ENCODE results near the gene WDFY4. TPM values are rescaled to one million over a fixed set of nuclear protein-coding genes. Genes with fewer than 3 reads are reported as not detected.

The WDFY4 gene
- polyA plus RNA-seq, 1 donor (not counting 4 experiments of a cell fraction or from before 2014, with no cell fraction given): 0.04 TPM

DNA sequence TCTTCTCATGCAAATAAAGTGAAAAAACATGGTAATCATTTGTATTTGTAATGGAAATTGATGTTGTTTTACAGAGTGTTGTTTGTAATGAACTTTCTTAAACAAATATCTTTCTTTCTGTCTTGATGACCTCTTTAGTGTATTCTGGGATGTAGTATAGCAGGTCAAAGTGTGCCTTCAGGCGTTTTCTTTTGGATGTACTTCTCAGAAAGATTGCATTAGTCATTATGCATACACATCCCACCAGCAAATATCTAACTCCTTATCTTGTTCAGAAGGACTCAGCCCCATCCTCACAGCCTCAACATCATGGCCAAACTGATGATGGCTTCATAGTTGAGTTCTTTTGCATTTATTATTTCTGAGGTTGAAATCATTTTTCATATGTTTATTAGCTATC lies 130.3 kb downstream of the WDFY4 start:
- Histone ChIP-seq H3K9ac (ENCODE audit: control insufficient read depth, extremely low read depth, insufficient read depth, low read length) (no peak overlapping the region), H3K4me2 (ENCODE audit: control insufficient read depth, extremely low read depth, insufficient read depth, low read depth, low read length) (no peak overlapping the region), H3K36me3 (ENCODE audit: control insufficient read depth in 2 of 2, extremely low read depth in 1 of 2, insufficient read depth in 2 of 2, low read length in 2 of 2) (no peaks in the 10 kb centered on the region), H2AFZ (ENCODE audit: control insufficient read depth, low read length) (no peak overlapping the region), H3K27ac (ENCODE audit: control insufficient read depth, insufficient read depth, low read length) (no peak overlapping the region), H3K9me3 (ENCODE audit: control insufficient read depth, low read depth, low read length) (no peaks in the 10 kb centered on the region), H3K9me1 (ENCODE audit: control insufficient read depth, extremely low read depth, insufficient read depth, low read length) (no peaks in the 10 kb centered on the region), H3K4me3 (ENCODE audit: control insufficient read depth in 2 of 3, extremely low read depth in 1 of 3, insufficient read depth in 2 of 3, low read depth in 1 of 3, low read length in 3 of 3) (no peak overlapping the region), H3K27me3 (ENCODE audit: control insufficient read depth, extremely low read depth, insufficient read depth, low read length) (no peaks in the 10 kb centered on the region), H4K20me1 (ENCODE audit: control insufficient read depth, extremely low read depth, insufficient read depth, low read length) (no peaks in the 10 kb centered on the region), H3K79me2 (ENCODE audit: control insufficient read depth, insufficient read depth, low read length) (no peaks in the 10 kb centered on the region), H3K4me1 (ENCODE audit: control insufficient read depth, extremely low read depth, insufficient read depth, low read length) (peaks cover 13% of the 10 kb centered on the region)
- DNase-seq (ENCODE audit: low read depth, low spot score) (no peak), FAIRE-seq (no peak)
- dilution Hi-C loops (cut with MboI; ENCODE audit: extremely low pct_ligation_motif_present, low sequenced_read_pairs): no loop called here
- no peak for TF ChIP-seq EZH2 (IDR thresholded peaks at IDR 0.05; ENCODE audit: low read length)
- TF ChIP-seq, protein P1, sequence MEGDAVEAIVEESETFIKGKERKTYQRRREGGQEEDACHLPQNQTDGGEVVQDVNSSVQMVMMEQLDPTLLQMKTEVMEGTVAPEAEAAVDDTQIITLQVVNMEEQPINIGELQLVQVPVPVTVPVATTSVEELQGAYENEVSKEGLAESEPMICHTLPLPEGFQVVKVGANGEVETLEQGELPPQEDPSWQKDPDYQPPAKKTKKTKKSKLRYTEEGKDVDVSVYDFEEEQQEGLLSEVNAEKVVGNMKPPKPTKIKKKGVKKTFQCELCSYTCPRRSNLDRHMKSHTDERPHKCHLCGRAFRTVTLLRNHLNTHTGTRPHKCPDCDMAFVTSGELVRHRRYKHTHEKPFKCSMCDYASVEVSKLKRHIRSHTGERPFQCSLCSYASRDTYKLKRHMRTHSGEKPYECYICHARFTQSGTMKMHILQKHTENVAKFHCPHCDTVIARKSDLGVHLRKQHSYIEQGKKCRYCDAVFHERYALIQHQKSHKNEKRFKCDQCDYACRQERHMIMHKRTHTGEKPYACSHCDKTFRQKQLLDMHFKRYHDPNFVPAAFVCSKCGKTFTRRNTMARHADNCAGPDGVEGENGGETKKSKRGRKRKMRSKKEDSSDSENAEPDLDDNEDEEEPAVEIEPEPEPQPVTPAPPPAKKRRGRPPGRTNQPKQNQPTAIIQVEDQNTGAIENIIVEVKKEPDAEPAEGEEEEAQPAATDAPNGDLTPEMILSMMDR (optimal IDR thresholded peaks at IDR 0.05 in 1 of 3, IDR thresholded peaks at IDR 0.05 in 1 of 3, conservative IDR thresholded peaks at IDR 0.05 in 1 of 3; ENCODE audit: extremely low read depth in 1 of 3, insufficient read depth in 2 of 3, low read length in 3 of 3): no peak

DNA sequence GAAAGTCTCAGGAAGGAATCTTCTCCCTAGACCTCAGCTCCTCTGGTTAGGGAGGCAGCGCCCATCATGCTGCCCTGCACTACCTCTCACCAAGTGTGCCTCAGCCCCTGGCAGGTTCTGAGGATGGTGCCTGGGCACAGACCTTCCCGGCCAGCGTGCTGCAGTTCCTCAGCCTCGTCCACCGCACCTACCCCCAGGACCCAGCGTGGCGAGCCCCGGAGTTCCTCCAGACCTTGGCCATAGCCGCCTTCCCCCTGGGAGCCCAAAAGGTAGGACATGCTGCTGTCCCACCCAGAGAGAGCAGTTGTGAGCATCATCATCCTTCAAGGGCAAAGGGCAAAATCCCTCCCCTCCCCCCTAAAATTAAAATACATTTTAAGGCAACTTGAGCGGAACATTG lies 132.5 kb downstream of the WDFY4 start:
- Histone ChIP-seq H3K27ac (ENCODE audit: control insufficient read depth, insufficient read depth, low read length) (no peak overlapping the region), H3K27me3 (ENCODE audit: control insufficient read depth, extremely low read depth, insufficient read depth, low read length) (no peaks in the 10 kb centered on the region), H3K9me3 (ENCODE audit: control insufficient read depth, low read depth, low read length) (no peaks in the 10 kb centered on the region), H3K79me2 (ENCODE audit: control insufficient read depth, insufficient read depth, low read length) (no peaks in the 10 kb centered on the region), H3K4me3 (ENCODE audit: control insufficient read depth in 2 of 3, extremely low read depth in 1 of 3, insufficient read depth in 2 of 3, low read depth in 1 of 3, low read length in 3 of 3) (no peak overlapping the region), H3K36me3 (ENCODE audit: control insufficient read depth in 2 of 2, extremely low read depth in 1 of 2, insufficient read depth in 2 of 2, low read length in 2 of 2) (no peaks in the 10 kb centered on the region), H3K9me1 (ENCODE audit: control insufficient read depth, extremely low read depth, insufficient read depth, low read length) (no peaks in the 10 kb centered on the region), H3K4me1 (ENCODE audit: control insufficient read depth, extremely low read depth, insufficient read depth, low read length) (no peaks in the 10 kb centered on the region), H4K20me1 (ENCODE audit: control insufficient read depth, extremely low read depth, insufficient read depth, low read length) (no peaks in the 10 kb centered on the region), H3K9ac (ENCODE audit: control insufficient read depth, extremely low read depth, insufficient read depth, low read length) (no peak overlapping the region), H2AFZ (ENCODE audit: control insufficient read depth, low read length) (no peak overlapping the region), H3K4me2 (ENCODE audit: control insufficient read depth, extremely low read depth, insufficient read depth, low read depth, low read length) (no peak overlapping the region)
- no peak for TF ChIP-seq EZH2 (IDR thresholded peaks at IDR 0.05; ENCODE audit: low read length)
- TF ChIP-seq, protein P1 (optimal IDR thresholded peaks at IDR 0.05 in 1 of 3, IDR thresholded peaks at IDR 0.05 in 1 of 3, conservative IDR thresholded peaks at IDR 0.05 in 1 of 3; ENCODE audit: extremely low read depth in 1 of 3, insufficient read depth in 2 of 3, low read length in 3 of 3): no peak
- DNase-seq (ENCODE audit: low read depth, low spot score) (no peak), FAIRE-seq (no peak)
- dilution Hi-C loops (cut with MboI; ENCODE audit: extremely low pct_ligation_motif_present, low sequenced_read_pairs): no loop called here

All from keratinocyte (primary cell).